ENCODE data around the gene CCNG1. TPM values are rescaled to one million over a fixed set of nuclear protein-coding genes. Genes with fewer than 3 reads are reported as not detected.

The CCNG1 gene
- total and polyA plus RNA-seq, 12 donors = 67.1 to 198 (median 133) TPM

- Histone ChIP-seq H3K4me3 (no peak overlapping the region), H3K27ac (no peak overlapping the region), H3K9me3 (replicated peaks in 1 of 3) (no peaks in the 10 kb centered on the region), H3K4me1 (replicated peaks in 1 of 2) (no peaks in the 10 kb centered on the region), H3K27me3 (no peaks in the 10 kb centered on the region), H3K36me3 (replicated peaks in 1 of 2) (no peaks in the 10 kb centered on the region)
- DNase-seq = no peak
- TF ChIP-seq CTCF (IDR thresholded peaks at IDR 0.05) (no peak), POLR2A (IDR thresholded peaks at IDR 0.05) (no peak)
- intact Hi-C loops (cut with DNase I) = no loop called here
Measured at GRCh38 chr5:163397354-163397753, 40.0 kb upstream of the CCNG1 start.

GRCh38 chr5:163399923-163400322 is 37.5 kb upstream of the CCNG1 start:
- DNase-seq = no peak
- no peaks in the 10 kb centered on the region for H3K36me3 ChIP-seq (replicated peaks in 1 of 2)
- H3K27ac ChIP-seq = no peak overlapping the region
- H3K9me3 ChIP-seq (replicated peaks in 1 of 3) = no peaks in the 10 kb centered on the region
- intact Hi-C loops (cut with DNase I) = no loop called here
- 69 to 73% (median 71%) methylated on average over 4 of the region's 4 CpGs for WGBS, 4 donors
- TF ChIP-seq POLR2A (IDR thresholded peaks at IDR 0.05) = no peak
- no peak for TF ChIP-seq CTCF (IDR thresholded peaks at IDR 0.05)
- H3K4me3 ChIP-seq = no peak overlapping the region
- H3K4me1 ChIP-seq (replicated peaks in 1 of 2) = no peaks in the 10 kb centered on the region
- H3K27me3 ChIP-seq = no peaks in the 10 kb centered on the region

- no peaks in the 10 kb centered on the region for H3K4me1 ChIP-seq (replicated peaks in 1 of 2)
- no peak for DNase-seq
- H3K27me3 ChIP-seq = no peaks in the 10 kb centered on the region
- no peaks in the 10 kb centered on the region for H3K36me3 ChIP-seq (replicated peaks in 1 of 2)
- no peak overlapping the region for H3K27ac ChIP-seq
- H3K4me3 ChIP-seq = no peak overlapping the region
- 64 to 76% (median 71%) methylated on average over 4 of the region's 4 CpGs for WGBS, 4 donors
- intact Hi-C loops (cut with DNase I) = no loop called here
- no peaks in the 10 kb centered on the region for H3K9me3 ChIP-seq (replicated peaks in 1 of 3)
- no peak for TF ChIP-seq POLR2A (IDR thresholded peaks at IDR 0.05)
- TF ChIP-seq CTCF (IDR thresholded peaks at IDR 0.05) = no peak
Measured at GRCh38 chr5:163401271-163401670, 36.1 kb upstream of the CCNG1 start.

GRCh38 chr5:163402007-163402406 is 35.4 kb upstream of the CCNG1 start:
- no peaks in the 10 kb centered on the region for H3K36me3 ChIP-seq (replicated peaks in 1 of 2)
- no peak for DNase-seq
- H3K4me1 ChIP-seq (replicated peaks in 1 of 2) = no peaks in the 10 kb centered on the region
- no peaks in the 10 kb centered on the region for H3K9me3 ChIP-seq (replicated peaks in 1 of 3)
- no peak overlapping the region for H3K27ac ChIP-seq
- H3K4me3 ChIP-seq = no peak overlapping the region
- intact Hi-C loops (cut with DNase I) = no loop called here
- no peaks in the 10 kb centered on the region for H3K27me3 ChIP-seq
- 63 to 86% (median 75%) methylated on average over 2 of the region's 2 CpGs for WGBS, 4 donors
- TF ChIP-seq CTCF (IDR thresholded peaks at IDR 0.05) (no peak), POLR2A (IDR thresholded peaks at IDR 0.05) (no peak)

Data from adrenal gland (tissue), 12 donors.